ENCODE data around the gene RAPGEF6. TPM values are rescaled to one million over a fixed set of nuclear protein-coding genes. Genes with fewer than 3 reads are reported as not detected.
"Not testable (repeated sequence)": the region's sequence is repeated elsewhere in the genome, so short reads cannot be mapped to it uniquely, and the experiment has no call there.

RAPGEF6 gene
- polyA plus RNA-seq, 6 donors from 2014 or later = 15.3 to 28.3 (median 23.3) TPM

DNA sequence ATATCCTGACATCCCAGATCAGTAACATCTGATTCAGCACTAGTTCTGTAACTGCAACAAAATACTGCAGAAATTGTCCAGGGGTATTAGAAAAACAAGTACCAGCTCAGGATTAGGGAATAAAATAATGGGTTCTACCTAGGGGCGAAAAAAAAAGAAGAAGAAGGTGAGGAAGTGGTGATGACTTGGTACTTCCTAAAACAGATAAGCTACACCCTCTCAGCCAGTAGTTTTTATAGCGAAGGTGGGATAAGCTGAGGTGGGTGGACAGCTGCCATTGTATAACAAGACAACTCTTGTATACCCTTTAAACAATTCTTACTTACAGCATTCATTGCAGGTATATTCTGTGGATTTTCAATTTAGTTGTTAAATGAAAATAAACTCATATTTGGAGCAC lies 19.1 kb downstream of the RAPGEF6 start:
- H3K27ac Mint-ChIP-seq = peak overlapping the region in 4 of 6 donors; percentile 9 to 90 (median 64)
- H3K36me3 Mint-ChIP-seq = peaks cover 0 to 16% of the 10 kb centered on the region in 2 donors
- peak; percentile 40 to 69 for ATAC-seq (ENCODE audit: low read depth in 2 of 2)

DNA sequence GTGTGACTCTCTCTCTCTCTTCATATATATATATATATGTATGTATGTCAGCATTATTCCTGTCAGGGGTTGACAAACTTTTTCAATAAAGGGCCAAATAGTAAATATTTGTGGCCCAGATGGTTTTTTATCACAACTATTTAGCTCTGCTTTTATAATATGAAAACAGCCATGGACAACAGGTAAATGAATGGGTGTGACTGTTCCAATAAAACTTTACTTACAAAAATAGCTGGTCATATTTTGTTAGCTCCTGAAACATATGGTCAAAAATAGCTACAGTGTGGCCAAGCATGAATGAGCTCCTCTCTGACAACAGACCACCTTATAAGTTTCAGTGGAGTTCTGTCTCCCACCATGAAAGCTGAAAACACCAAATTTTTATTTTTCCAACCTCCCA lies 21.6 kb downstream of the RAPGEF6 start:
- peak overlapping the region in 3 of 6 donors; percentile 0 to 62 (median 23) for H3K27ac Mint-ChIP-seq
- ATAC-seq (ENCODE audit: low read depth in 2 of 2) = no peak
- peak overlapping the region in 1 of 8 donors; percentile 68 for H3K4me3 Mint-ChIP-seq
- no peaks in the 10 kb centered on the region for H3K27me3 Mint-ChIP-seq
- peaks cover 0 to 23% of the 10 kb centered on the region in 2 donors for H3K36me3 Mint-ChIP-seq
- peaks cover 43 to 77% (median 69%) of the 10 kb centered on the region in 3 donors for H3K4me1 Mint-ChIP-seq
- peaks cover 0 to 6% (median 0%) of the 10 kb centered on the region in 7 donors for H3K9me3 Mint-ChIP-seq
- no peak for DNase-seq

More for the DNA sequence above, 19.1 kb downstream of the RAPGEF6 start:
- no peaks in the 10 kb centered on the region for H3K27me3 Mint-ChIP-seq
- H3K4me3 Mint-ChIP-seq = peak overlapping the region in 5 of 8 donors; percentile 5 to 62 (median 19)
- peaks cover 0 to 6% (median 0%) of the 10 kb centered on the region in 7 donors for H3K9me3 Mint-ChIP-seq
- DNase-seq = no peak
- peaks cover 35 to 74% (median 71%) of the 10 kb centered on the region in 3 donors for H3K4me1 Mint-ChIP-seq

DNA sequence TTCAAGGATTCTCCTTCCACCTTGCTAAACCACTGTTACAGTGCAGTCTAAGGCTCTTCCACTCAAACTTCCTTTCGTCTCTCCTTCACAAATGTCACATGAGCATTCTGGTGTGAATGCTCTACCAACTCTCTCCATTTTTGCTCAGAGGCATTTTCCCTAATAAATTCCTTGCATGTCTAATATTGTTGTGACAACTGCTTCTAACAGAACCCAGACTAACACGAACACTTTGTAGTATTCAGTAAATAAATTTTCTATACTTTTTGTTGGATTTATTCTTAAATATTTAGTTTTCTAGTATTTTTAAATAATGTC lies 24.0 kb downstream of the RAPGEF6 start:
- H3K27ac Mint-ChIP-seq = peak overlapping the region in 1 of 6 donors; percentile 23
- peaks cover 45 to 75% (median 70%) of the 10 kb centered on the region in 3 donors for H3K4me1 Mint-ChIP-seq
- no peak overlapping the region for H3K4me3 Mint-ChIP-seq
- H3K9me3 Mint-ChIP-seq = peaks cover 0 to 6% (median 0%) of the 10 kb centered on the region in 7 donors
- H3K27me3 Mint-ChIP-seq = no peaks in the 10 kb centered on the region
- DNase-seq = no peak
- H3K36me3 Mint-ChIP-seq = peaks cover 0 to 16% of the 10 kb centered on the region in 2 donors
- no peak for ATAC-seq (ENCODE audit: low read depth in 2 of 2)

DNA sequence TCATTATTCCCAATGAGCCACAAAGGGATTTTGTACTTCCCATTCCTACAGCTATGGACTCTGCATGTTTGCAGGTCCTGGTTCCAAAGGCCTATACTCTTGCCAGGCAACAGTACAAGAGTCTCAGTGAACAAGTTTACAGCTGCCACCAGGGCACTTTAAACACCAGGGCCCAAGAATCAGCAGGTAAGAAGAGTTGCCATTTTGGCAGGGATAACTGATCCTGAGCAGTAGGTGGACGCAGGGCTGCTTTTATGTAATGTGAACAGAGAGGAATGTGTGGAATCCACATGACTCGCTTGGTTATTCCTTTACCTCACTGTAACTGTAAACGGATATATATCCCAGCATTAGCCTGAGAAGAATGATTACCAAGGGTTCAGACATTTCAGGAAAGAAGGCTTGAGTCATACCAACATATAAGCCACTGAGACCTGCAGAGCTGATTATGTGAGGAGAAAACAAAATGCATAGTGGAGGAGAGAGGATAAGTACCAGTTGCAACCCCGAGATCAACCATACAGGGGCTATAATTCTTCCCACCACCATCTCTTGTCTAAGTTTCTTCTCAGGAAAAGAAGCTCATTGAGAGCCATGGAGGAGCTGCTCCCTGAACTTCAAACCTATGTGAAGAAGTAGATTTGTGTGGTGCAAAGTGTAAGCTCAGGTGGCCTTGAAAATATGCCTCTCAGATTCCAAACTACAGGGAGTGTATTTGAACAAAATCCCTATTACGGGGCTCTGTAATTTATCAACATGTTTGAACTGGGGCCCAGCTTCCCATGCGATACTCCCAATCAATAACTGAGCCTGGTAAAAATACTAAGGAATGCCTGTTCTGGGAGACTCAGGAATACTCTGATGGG lies 24.6 kb downstream of the RAPGEF6 start:
- H3K27ac Mint-ChIP-seq = peak overlapping the region in 2 of 6 donors; percentile 23 to 71
- peaks cover 0 to 13% of the 10 kb centered on the region in 2 donors for H3K36me3 Mint-ChIP-seq
- H3K9me3 Mint-ChIP-seq = peaks cover 0 to 6% (median 0%) of the 10 kb centered on the region in 7 donors
- no peak for DNase-seq
- no peak for ATAC-seq (ENCODE audit: low read depth in 2 of 2)
- no peaks in the 10 kb centered on the region for H3K27me3 Mint-ChIP-seq
- peaks cover 43 to 69% (median 66%) of the 10 kb centered on the region in 3 donors for H3K4me1 Mint-ChIP-seq
- no peak overlapping the region for H3K4me3 Mint-ChIP-seq

DNA sequence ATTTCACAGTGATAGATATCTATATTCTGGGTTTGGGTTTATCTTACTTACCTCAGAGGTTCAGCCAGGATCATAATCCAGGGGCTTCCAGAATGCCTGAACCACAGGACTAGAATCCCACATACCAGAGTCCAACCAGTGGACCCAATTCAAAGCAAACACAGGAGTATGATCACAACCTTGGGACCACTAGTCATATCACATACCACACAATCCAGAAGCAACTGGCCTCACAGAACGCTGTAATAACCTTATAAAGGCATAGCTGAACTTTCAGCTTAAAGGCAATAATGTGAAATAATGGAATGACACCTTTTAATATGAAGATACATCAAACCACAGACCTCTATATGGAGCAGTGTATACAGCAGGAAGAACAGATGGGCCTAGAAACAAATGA lies 25.3 kb downstream of the RAPGEF6 start:
- Mint-ChIP-seq H3K9me3 (peaks cover 0 to 6% (median 0%) of the 10 kb centered on the region in 7 donors), H3K36me3 (peaks cover 0 to 13% of the 10 kb centered on the region in 2 donors), H3K27ac (peak overlapping the region in 2 of 6 donors; percentile 26 to 47), H3K27me3 (no peaks in the 10 kb centered on the region), H3K4me3 (peak overlapping the region in 1 of 8 donors; percentile 32), H3K4me1 (peaks cover 49 to 69% (median 66%) of the 10 kb centered on the region in 3 donors)
- no peak for DNase-seq
- no peak for ATAC-seq (ENCODE audit: low read depth in 2 of 2)

DNA sequence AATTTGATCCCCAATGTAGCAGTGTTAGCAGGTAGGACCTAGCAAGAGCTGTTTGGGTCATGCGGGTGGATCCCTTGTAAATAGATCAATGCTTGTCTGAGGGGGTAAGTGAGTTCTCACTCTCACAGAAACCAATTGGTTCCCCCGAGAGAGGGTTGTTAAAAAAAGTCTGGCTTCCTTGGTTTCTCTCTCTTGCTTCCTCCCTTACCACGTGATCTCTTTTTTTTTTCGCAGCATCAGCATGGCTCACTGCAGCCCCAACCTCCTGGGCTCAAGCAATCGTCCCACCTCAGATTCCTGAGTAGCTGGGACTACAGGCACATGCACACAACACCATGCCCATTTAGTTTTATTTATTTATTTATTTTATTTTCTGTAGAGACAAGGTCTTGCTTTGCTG lies 26.4 kb downstream of the RAPGEF6 start:
- Mint-ChIP-seq H3K9me3 (peaks cover 0 to 1% (median 0%) of the 10 kb centered on the region in 7 donors), H3K27ac (peak overlapping the region in 2 of 6 donors; percentile 47 to 63), H3K4me3 (peak overlapping the region in 1 of 8 donors; percentile 0), H3K27me3 (no peaks in the 10 kb centered on the region), H3K4me1 (peaks cover 49 to 60% (median 57%) of the 10 kb centered on the region in 3 donors), H3K36me3 (peaks cover 0 to 6% of the 10 kb centered on the region in 2 donors)
- no peak for DNase-seq
- no peak for ATAC-seq (ENCODE audit: low read depth in 2 of 2)

DNA sequence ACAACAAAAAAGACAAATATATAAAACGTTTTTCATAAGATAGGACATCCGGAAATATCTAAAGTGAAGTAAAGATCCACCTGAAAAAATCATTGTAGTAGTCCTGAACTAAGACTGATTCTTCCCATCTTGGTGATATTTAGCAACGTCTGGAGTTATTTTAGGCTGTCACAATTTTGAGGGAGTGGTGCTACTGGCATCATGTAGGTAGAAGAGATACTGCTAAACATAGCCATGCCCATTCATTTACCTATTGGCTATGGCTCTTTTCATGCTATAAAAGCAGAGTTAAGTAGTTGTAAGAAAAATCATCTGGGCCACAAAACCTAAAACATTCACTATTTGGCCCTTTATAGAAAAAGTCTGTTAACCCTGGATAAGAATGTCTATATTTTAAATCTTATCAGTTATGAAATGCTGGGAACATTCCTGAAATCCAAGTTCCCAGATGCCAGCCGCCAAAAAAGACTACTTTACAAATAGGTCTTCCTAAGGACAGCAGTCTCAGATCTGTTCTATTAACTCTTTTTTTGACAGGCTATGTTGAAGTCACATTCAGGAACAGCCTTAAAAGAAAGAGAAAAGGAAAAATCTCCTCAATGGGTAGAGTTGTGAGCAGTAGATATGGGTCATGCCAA lies 27.0 kb downstream of the RAPGEF6 start:
- ATAC-seq (ENCODE audit: low read depth in 2 of 2) (no peak), DNase-seq (no peak)
- no peaks in the 10 kb centered on the region for H3K9me3 Mint-ChIP-seq
- H3K4me1 Mint-ChIP-seq = peaks cover 49 to 54% (median 53%) of the 10 kb centered on the region in 3 donors
- peak overlapping the region in 2 of 6 donors; percentile 63 to 69 for H3K27ac Mint-ChIP-seq
- peaks cover 0 to 6% of the 10 kb centered on the region in 2 donors for H3K36me3 Mint-ChIP-seq
- H3K27me3 Mint-ChIP-seq = no peaks in the 10 kb centered on the region
- peak overlapping the region in 3 of 8 donors; percentile 1 to 57 (median 22) for H3K4me3 Mint-ChIP-seq

DNA sequence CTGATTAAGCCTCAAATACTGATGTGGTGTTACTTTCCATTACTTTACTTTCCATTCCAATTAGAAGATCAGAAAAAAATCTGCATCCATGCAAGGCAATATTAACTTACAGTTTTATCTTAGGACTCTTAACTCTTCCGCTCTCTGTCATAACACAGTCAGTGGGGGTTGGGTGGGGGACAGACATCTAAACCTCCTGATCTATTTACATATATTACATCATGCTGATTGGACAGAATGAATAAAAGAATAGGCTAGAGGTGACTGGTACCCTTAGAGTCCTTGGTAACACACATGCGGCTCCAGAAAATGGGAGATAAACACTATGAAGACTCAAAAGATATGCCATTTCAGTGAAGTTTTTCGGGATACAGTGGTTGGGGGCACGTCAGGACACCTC lies 27.6 kb downstream of the RAPGEF6 start:
- peak overlapping the region in 1 of 6 donors; percentile 2 for H3K27ac Mint-ChIP-seq
- no peaks in the 10 kb centered on the region for H3K9me3 Mint-ChIP-seq
- H3K27me3 Mint-ChIP-seq = no peaks in the 10 kb centered on the region
- H3K4me3 Mint-ChIP-seq = peak overlapping the region in 1 of 8 donors; percentile 57
- ATAC-seq (ENCODE audit: low read depth in 2 of 2) (no peak), DNase-seq (no peak)
- H3K36me3 Mint-ChIP-seq = peaks cover 0 to 6% of the 10 kb centered on the region in 2 donors
- peaks cover 48 to 51% (median 49%) of the 10 kb centered on the region in 3 donors for H3K4me1 Mint-ChIP-seq

DNA sequence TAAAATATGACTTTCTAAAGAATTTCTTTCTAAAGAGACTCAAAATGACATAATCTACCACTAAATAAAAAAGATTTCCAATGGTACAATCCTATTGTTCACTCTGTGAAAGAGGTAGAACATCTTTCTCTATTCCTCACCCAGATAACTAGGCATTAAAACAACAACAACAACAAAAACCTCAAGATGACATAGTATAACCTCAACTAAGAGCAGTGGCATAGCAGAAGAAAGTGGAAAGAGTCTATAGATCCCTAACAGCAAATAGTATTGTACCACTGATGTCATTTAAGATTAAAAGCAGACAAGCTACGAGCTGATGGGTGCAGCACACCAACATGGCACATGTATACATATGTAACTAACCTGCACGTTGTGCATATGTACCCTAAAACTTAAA lies 29.9 kb downstream of the RAPGEF6 start:
- no peak for ATAC-seq (ENCODE audit: low read depth in 2 of 2)
- H3K27me3 Mint-ChIP-seq = no peaks in the 10 kb centered on the region
- peak overlapping the region in 2 of 6 donors; percentile 7 to 67 for H3K27ac Mint-ChIP-seq
- H3K4me1 Mint-ChIP-seq = peaks cover 39 to 46% (median 43%) of the 10 kb centered on the region in 3 donors
- DNase-seq = no peak
- no peaks in the 10 kb centered on the region for H3K9me3 Mint-ChIP-seq
- peaks cover 0 to 11% of the 10 kb centered on the region in 2 donors for H3K36me3 Mint-ChIP-seq
- no peak overlapping the region for H3K4me3 Mint-ChIP-seq

DNA sequence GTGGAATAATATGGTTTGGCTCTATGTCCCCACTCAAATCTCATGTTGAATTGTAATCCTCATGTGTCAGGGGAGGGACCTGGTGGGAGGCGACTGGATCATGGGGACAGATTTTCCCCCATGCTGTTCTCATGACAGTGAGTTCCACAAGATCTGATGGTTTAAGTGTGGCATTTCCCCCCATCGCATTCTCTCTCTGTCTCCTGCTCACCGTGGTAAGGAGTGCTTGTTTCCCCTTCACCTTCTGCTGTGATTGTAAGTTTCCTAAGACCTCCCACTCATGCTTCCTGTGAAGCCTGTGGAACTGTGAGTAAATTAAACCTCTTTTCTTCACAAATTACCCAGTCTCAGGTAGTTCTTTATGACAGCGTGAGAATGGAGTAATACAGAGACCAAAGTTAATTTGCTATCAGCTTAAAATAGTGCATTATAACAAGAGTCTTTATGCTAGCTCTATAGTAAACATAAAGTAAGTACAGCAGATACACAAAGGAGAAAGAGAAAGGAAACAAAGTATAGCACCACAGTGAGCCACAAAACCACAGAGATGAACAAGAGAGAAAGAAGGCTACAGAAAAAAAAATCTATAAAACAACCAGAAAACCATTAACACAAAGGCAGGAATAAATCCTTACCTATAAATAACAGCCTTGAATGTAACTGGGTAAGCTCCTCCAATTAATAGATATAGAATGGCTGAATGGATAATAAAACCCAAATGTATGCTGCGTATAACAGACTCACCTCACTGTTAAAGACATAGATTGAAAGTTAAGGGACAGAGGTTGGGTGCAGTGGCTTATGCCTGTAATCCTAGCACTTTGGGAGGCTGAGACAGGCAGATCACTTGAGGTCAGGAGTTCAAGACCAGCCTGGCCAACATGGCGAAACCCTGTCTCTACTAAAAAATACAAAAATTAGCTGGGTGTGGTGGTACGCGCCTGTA lies 39.7 kb downstream of the RAPGEF6 start:
- H3K4me3 Mint-ChIP-seq = peak overlapping the region in 4 of 8 donors; percentile 7 to 49 (median 12)
- H3K27ac Mint-ChIP-seq = peak overlapping the region; percentile 0 to 91 (median 48)
- DNase-seq = no peak
- peaks cover 38 to 63% (median 55%) of the 10 kb centered on the region in 3 donors for H3K4me1 Mint-ChIP-seq
- H3K9me3 Mint-ChIP-seq = peaks cover 0 to 6% (median 2%) of the 10 kb centered on the region in 7 donors
- ATAC-seq (ENCODE audit: low read depth in 2 of 2) = no peak
- H3K36me3 Mint-ChIP-seq = peaks cover 9 to 21% of the 10 kb centered on the region in 2 donors
- no peaks in the 10 kb centered on the region for H3K27me3 Mint-ChIP-seq

DNA sequence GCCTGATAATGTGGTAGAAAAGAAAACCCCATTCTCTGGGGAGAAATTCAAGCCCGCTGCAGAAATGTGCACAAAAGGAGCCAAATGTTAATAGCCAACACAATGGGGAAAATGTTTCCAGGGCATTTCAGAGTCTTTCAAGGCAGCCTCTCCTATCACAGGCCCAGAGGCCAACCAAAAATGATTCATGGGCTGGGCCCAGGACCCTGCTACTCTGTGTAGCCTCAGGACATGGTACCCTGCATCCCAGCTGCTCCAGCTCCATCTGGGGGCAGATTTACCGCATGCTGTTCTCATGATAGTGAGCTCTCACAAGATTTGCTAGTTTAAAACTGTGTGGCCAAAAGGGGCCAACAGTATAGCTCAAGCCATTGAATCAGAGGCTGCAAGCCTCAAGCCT lies 41.1 kb downstream of the RAPGEF6 start:
- peak overlapping the region in 6 of 8 donors; percentile 14 to 59 (median 50) for H3K4me3 Mint-ChIP-seq
- peak overlapping the region in 4 of 6 donors; percentile 41 to 73 (median 54) for H3K27ac Mint-ChIP-seq
- peaks cover 9 to 21% of the 10 kb centered on the region in 2 donors for H3K36me3 Mint-ChIP-seq
- no peak for DNase-seq
- no peak for ATAC-seq (ENCODE audit: low read depth in 2 of 2)
- peaks cover 0 to 6% (median 2%) of the 10 kb centered on the region in 7 donors for H3K9me3 Mint-ChIP-seq
- H3K27me3 Mint-ChIP-seq = no peaks in the 10 kb centered on the region
- peaks cover 45 to 63% (median 54%) of the 10 kb centered on the region in 3 donors for H3K4me1 Mint-ChIP-seq

DNA sequence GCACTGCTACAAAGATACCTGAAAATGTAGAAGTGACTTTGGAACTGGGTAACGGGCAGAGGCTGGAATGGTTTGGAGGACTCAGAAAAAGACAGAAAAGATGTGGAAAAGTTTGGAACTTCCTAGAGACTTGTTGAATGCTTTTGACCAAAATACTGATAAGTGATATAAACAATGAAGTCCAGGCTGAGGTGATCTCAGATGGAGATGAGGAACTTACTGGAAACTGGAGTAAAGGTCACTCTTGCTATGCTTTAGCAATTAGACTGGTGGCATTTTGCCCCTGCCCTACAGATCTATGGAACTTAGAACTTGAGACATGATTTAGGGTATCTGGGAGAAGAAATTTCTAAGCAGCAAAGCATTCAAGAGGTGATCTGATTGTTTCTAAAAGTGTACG lies 41.6 kb downstream of the RAPGEF6 start:
- DNase-seq; ATAC-seq (ENCODE audit: low read depth in 2 of 2); H3K9me3 Mint-ChIP-seq; H3K27me3 Mint-ChIP-seq: not testable (repeated sequence)
- peaks cover 45 to 63% (median 49%) of the 10 kb centered on the region in 3 donors for H3K4me1 Mint-ChIP-seq
- peaks cover 9 to 17% of the 10 kb centered on the region in 2 donors for H3K36me3 Mint-ChIP-seq
- H3K4me3 Mint-ChIP-seq = peak overlapping the region in 5 of 8 donors; percentile 14 to 59 (median 46)
- peak overlapping the region in 5 of 6 donors; percentile 2 to 73 (median 50) for H3K27ac Mint-ChIP-seq
